ENCODE results near the gene ABCA3. TPM values are rescaled to one million over a fixed set of nuclear protein-coding genes. Genes with fewer than 3 reads are reported as not detected.

The ABCA3 gene
- total RNA-seq, 1 experiment from 2014 or later, result 9.0 TPM

DNA sequence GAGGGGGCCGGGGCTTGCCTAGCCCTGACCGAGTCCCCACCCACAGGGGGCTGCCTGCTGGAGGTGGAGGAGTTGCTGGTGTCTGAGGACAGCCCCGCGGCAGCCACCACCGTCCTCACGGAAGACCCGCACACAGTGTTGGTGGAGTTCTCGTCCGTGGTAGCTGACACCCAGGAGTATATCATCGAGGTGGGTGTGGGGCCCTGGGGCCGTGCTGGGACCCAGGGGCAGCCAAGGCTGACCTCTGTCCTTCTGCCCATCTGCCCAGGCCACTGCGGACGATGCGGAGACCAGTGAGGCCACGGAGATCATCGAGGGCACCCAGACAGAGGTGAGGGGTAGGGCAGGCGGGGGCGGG is 105.7 kb downstream of the ABCA3 start:
- Histone ChIP-seq H3K27ac (ENCODE audit: low read depth, low read length, poor library complexity, severe bottlenecking) (no peak overlapping the region), H3K9me3 (ENCODE audit: low read depth, low read length, poor library complexity, severe bottlenecking) (no peaks in the 10 kb centered on the region), H3K4me1 (ENCODE audit: insufficient read depth, low read length, poor library complexity, severe bottlenecking) (no peaks in the 10 kb centered on the region), H3K36me3 (ENCODE audit: insufficient read depth, low read length, poor library complexity, severe bottlenecking) (peaks cover 32% of the 10 kb centered on the region), H3K27me3 (replicated peaks; ENCODE audit: insufficient read depth, low read depth, low read length, poor library complexity) (no peaks in the 10 kb centered on the region), H3K4me3 (ENCODE audit: low read depth, low read length, poor library complexity, severe bottlenecking) (no peak overlapping the region)
- intact Hi-C loops (cut with micrococcal nuclease; ENCODE audit: unreplicated experiment), result no loop called here
- no TSS peak for BruUV-seq (replicated peaks)
- POLR2A ChIA-PET (ENCODE audit: low non-redundant PET), result no interaction called here
- CTCF ChIA-PET, result no interaction called here
- TF ChIP-seq CTCF (conservative IDR thresholded peaks at IDR 0.05; ENCODE audit: low read depth, low read length) (no peak), EZH2 (IDR thresholded peaks at IDR 0.05; ENCODE audit: borderline replicate concordance, low read depth, low read length, poor library complexity, severe bottlenecking) (no peak)
- no peak for DNase-seq (ENCODE audit: low spot score)

GRCh38 chr16:2233872-2234812 is 106.4 kb downstream of the ABCA3 start:
- no TSS peak for BruUV-seq (replicated peaks)
- POLR2A ChIA-PET (ENCODE audit: low non-redundant PET), result no interaction called here

GRCh38 chr16:2233046-2233775 is 107.3 kb downstream of the ABCA3 start:
- Histone ChIP-seq H3K27ac (ENCODE audit: low read depth, low read length, poor library complexity, severe bottlenecking) (no peak overlapping the region), H3K36me3 (ENCODE audit: insufficient read depth, low read length, poor library complexity, severe bottlenecking) (peaks cover 40% of the 10 kb centered on the region), H3K27me3 (replicated peaks; ENCODE audit: insufficient read depth, low read depth, low read length, poor library complexity) (no peaks in the 10 kb centered on the region), H3K4me3 (ENCODE audit: low read depth, low read length, poor library complexity, severe bottlenecking) (no peak overlapping the region), H3K4me1 (ENCODE audit: insufficient read depth, low read length, poor library complexity, severe bottlenecking) (no peaks in the 10 kb centered on the region), H3K9me3 (ENCODE audit: low read depth, low read length, poor library complexity, severe bottlenecking) (no peaks in the 10 kb centered on the region)
- intact Hi-C loops (cut with micrococcal nuclease; ENCODE audit: unreplicated experiment), result no loop called here
- ChIA-PET POLR2A (ENCODE audit: low non-redundant PET) (no interaction called here), CTCF (no interaction called here)
- TF ChIP-seq CTCF (conservative IDR thresholded peaks at IDR 0.05; ENCODE audit: low read depth, low read length) (no peak), EZH2 (IDR thresholded peaks at IDR 0.05; ENCODE audit: borderline replicate concordance, low read depth, low read length, poor library complexity, severe bottlenecking) (no peak)
- no TSS peak for BruUV-seq (replicated peaks)
- DNase-seq (ENCODE audit: low spot score), result no peak

More at GRCh38 chr16:2233872-2234812, 106.4 kb downstream of the ABCA3 start:
- H3K36me3 ChIP-seq (ENCODE audit: insufficient read depth, low read length, poor library complexity, severe bottlenecking), result peaks cover 34% of the 10 kb centered on the region
- TF ChIP-seq CTCF (conservative IDR thresholded peaks at IDR 0.05; ENCODE audit: low read depth, low read length), result no peak
- no peak for TF ChIP-seq EZH2 (IDR thresholded peaks at IDR 0.05; ENCODE audit: borderline replicate concordance, low read depth, low read length, poor library complexity, severe bottlenecking)
- H3K9me3 ChIP-seq (ENCODE audit: low read depth, low read length, poor library complexity, severe bottlenecking), result no peaks in the 10 kb centered on the region
- H3K4me1 ChIP-seq (ENCODE audit: insufficient read depth, low read length, poor library complexity, severe bottlenecking), result no peaks in the 10 kb centered on the region
- H3K27ac ChIP-seq (ENCODE audit: low read depth, low read length, poor library complexity, severe bottlenecking), result no peak overlapping the region
- intact Hi-C loops (cut with micrococcal nuclease; ENCODE audit: unreplicated experiment), result no loop called here
- no peak overlapping the region for H3K4me3 ChIP-seq (ENCODE audit: low read depth, low read length, poor library complexity, severe bottlenecking)
- H3K27me3 ChIP-seq (replicated peaks; ENCODE audit: insufficient read depth, low read depth, low read length, poor library complexity), result no peaks in the 10 kb centered on the region
- CTCF ChIA-PET, result no interaction called here
- no peak for DNase-seq (ENCODE audit: low spot score)
